ENCODE data around the gene RSPRY1.

The RSPRY1 gene

DNA sequence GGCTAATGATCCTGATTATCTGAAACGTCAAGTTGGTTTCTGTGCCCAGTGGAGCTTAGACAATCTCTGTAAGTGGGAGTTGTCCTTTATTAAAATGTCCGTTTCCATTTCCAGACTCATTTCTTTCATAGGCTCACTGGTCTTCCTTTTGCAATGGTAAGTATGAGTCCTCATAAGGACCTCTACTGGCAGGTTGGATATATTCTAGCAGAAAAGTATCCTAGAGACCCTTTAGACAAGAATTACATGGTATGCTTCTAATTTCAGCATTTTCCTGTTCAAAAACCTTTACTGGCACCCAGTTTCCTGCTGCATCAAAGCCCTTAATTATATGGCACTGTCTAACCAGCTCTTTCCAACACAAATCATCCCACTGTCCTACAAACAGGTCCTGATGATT, 30.8 kb downstream of the RSPRY1 start:
- Mint-ChIP-seq H3K27ac (no peak overlapping the region), H3K9me3 (peaks cover 28% of the 10 kb centered on the region), H3K27me3 (ENCODE audit: low read depth) (no peaks in the 10 kb centered on the region), H3K4me1 (no peaks in the 10 kb centered on the region), H3K4me3 (no peak overlapping the region), H3K36me3 (ENCODE audit: low read depth) (peaks cover 94% of the 10 kb centered on the region)
- TF ChIP-seq, protein P1, sequence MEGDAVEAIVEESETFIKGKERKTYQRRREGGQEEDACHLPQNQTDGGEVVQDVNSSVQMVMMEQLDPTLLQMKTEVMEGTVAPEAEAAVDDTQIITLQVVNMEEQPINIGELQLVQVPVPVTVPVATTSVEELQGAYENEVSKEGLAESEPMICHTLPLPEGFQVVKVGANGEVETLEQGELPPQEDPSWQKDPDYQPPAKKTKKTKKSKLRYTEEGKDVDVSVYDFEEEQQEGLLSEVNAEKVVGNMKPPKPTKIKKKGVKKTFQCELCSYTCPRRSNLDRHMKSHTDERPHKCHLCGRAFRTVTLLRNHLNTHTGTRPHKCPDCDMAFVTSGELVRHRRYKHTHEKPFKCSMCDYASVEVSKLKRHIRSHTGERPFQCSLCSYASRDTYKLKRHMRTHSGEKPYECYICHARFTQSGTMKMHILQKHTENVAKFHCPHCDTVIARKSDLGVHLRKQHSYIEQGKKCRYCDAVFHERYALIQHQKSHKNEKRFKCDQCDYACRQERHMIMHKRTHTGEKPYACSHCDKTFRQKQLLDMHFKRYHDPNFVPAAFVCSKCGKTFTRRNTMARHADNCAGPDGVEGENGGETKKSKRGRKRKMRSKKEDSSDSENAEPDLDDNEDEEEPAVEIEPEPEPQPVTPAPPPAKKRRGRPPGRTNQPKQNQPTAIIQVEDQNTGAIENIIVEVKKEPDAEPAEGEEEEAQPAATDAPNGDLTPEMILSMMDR (IDR thresholded peaks at IDR 0.05; ENCODE audit: unreplicated experiment in 3 of 3) = no peak

DNA sequence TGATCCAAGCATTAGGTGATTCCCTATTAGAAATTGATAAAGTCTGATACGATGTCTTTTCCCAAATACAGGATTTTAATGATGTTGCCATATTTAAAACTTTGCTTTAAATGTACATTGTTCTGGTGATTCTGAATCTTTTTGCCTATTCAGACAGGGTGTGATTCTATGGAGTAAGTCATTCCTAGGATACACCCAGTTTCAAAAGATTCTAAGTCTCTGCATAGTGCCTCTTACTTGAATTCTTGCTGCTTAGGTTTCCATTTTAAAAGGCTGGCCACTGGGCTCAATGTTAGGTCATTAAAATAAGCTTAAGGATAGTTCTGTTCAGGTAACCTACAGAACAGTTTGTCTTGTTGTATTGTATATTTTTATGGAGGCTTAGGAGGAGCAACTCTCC, 36.9 kb downstream of the RSPRY1 start:
- H3K27ac Mint-ChIP-seq = no peak overlapping the region
- no peaks in the 10 kb centered on the region for H3K27me3 Mint-ChIP-seq (ENCODE audit: low read depth)
- H3K4me1 Mint-ChIP-seq = peaks cover 9% of the 10 kb centered on the region
- peaks cover 82% of the 10 kb centered on the region for H3K36me3 Mint-ChIP-seq (ENCODE audit: low read depth)
- H3K4me3 Mint-ChIP-seq = no peak overlapping the region
- TF ChIP-seq, protein P1 (IDR thresholded peaks at IDR 0.05; ENCODE audit: unreplicated experiment in 3 of 3) = no peak
- H3K9me3 Mint-ChIP-seq = peaks cover 16% of the 10 kb centered on the region

DNA sequence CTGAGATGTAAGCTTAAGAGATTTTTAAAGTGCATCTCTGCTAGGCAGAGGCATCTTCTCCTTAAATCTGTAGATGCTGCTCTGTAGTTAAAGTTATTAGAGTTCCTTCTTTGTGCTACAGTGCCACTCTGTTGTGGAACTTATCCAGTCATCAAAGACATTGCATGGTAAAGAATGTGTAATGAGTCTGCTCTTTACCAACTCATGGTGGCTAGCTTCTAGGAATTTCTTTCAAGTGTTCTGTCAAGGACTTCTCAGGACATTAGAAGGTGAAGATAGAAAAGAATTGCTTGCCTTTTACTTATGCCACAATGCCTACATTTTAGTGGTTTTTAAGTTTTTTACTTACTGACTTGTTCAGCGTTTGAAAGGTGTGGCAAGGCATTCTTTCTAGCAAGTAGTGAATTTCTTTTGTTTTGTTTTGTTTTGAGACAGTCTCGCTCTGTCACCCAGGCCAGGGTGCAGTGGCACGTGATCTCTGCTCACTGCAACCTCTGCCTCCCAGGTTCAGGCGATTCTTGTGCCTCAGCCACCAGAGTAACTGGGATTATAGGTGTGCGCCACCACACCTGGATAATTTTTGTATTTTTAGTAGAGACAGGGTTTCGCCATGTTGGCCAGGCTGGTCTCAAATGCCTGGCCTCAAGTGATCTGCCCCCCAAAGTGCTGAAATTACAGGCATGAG, 38.7 kb downstream of the RSPRY1 start:
- Mint-ChIP-seq H3K36me3 (ENCODE audit: low read depth) (peaks cover 70% of the 10 kb centered on the region), H3K27me3 (ENCODE audit: low read depth) (no peaks in the 10 kb centered on the region), H3K9me3 (peaks cover 5% of the 10 kb centered on the region), H3K27ac (no peak overlapping the region), H3K4me3 (no peak overlapping the region), H3K4me1 (peaks cover 9% of the 10 kb centered on the region)
- TF ChIP-seq, protein P1 (IDR thresholded peaks at IDR 0.05; ENCODE audit: unreplicated experiment in 3 of 3) = no peak

DNA sequence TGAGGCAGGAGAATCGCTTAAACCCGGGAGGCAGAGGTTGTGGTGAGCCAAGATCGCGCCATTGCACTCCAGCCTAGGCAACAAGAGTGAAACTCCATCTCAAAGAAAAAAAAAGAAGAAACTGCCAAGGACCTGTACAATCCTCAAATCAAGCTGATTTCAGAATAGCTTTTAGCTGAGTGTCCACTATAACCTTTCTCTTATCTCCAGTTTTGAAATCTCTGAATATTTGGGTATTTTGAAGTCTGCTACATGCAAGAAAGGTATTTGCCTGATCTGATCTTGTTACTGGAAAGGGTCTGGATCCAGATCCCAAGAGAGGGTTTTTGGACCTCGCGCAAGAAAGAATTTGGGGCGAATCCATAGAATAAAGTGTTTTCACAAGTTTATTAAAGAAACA, 39.8 kb downstream of the RSPRY1 start:
- Mint-ChIP-seq H3K4me1 (peaks cover 17% of the 10 kb centered on the region), H3K27me3 (ENCODE audit: low read depth) (no peaks in the 10 kb centered on the region), H3K36me3 (ENCODE audit: low read depth) (peaks cover 69% of the 10 kb centered on the region), H3K4me3 (no peak overlapping the region), H3K27ac (no peak overlapping the region), H3K9me3 (no peaks in the 10 kb centered on the region)
- TF ChIP-seq, protein P1 (IDR thresholded peaks at IDR 0.05; ENCODE audit: unreplicated experiment in 3 of 3) = no peak

DNA sequence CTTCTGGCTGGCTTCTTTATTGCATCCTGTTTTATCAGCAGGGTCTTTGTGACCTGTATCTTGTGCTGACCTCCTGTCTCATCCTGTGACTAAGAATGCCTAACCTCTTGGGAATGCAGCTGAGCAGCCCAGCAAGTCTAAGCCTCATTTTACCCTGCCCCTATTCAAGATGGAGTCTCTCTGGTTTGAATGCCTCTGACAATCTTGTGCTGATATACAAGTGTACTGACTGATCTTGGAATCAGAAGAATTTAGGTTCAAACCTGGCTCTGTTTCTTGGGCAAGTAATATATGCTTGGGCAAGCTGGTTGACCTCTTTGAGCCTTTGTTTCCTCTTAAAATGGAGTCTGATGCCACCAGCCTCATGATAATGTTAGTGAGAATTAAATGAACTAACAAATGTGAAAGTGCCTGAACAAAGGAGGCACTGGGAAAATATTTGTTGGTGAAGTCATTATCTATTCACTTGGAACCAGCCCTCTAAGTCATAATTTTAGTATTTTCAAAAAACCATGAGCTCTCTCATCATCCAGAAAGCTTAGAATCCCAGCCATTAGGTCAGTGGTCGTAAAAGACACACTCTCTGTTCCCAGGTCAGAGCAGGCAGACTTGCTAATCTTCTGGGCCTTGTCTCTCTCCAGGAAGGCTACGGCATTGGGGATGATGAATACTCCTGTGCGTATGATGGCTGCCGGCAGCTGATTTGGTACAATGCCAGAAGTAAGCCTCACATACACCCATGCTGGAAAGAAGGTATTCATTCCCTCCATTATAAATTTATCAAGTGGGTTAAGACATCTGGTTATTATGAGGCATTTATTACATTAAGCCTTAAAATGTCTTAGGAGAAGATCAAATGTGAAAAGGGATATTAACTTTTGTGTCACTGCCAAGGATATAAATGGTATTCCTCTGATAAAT, 40.8 kb downstream of the RSPRY1 start:
- Mint-ChIP-seq H3K27me3 (ENCODE audit: low read depth) (no peaks in the 10 kb centered on the region), H3K9me3 (no peaks in the 10 kb centered on the region), H3K4me1 (peaks cover 26% of the 10 kb centered on the region), H3K27ac (peak overlapping the region; percentile 48 to 73 (median 50)), H3K4me3 (no peak overlapping the region), H3K36me3 (ENCODE audit: low read depth) (peaks cover 72% of the 10 kb centered on the region)
- TF ChIP-seq, protein P1 (IDR thresholded peaks at IDR 0.05; ENCODE audit: unreplicated experiment in 3 of 3) = no peak
